HG03558 (cell line): ENCODE data around the gene MORN1.
"Not testable (repeated sequence)": the region's sequence is repeated elsewhere in the genome, so short reads cannot be mapped to it uniquely, and the experiment has no call there.

Experiments
- ATAC-seq: cut with Tn5 transposase; IDR thresholded peaks from one replicate; pipeline ENCODE4 v1.9.1; 2021; ENCODE audit warnings: moderate number of reproducible peaks; ENCODE audit not compliant: unreplicated experiment; ENCODE audit errors: extremely low read depth

MORN1 gene

DNA sequence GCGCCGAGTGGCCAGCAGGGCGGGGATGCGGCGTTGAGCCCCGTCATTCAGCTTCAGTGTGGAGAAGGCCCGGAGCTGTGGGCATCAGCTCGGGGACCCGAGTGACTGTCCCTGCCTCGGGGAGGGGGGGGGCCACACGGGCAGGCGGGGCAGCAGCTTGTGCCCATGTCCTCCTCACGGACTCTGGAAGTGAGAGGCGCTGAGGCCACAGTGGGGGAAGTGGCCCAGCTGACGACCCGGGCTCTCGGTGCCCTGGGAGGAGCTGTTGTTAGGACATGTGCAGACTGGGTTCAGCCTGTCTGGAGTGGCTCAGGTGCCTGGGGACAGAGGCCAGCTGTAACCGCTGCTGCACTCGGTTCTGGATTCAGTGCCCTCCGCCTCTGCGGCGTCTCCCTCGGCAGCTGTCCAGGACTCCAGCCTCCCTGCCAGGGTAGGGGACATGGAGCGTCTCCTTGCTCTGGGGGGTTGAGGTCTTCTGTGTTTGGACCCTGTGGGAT is 92.2 kb downstream of the MORN1 start:
- ATAC-seq = no peak

DNA sequence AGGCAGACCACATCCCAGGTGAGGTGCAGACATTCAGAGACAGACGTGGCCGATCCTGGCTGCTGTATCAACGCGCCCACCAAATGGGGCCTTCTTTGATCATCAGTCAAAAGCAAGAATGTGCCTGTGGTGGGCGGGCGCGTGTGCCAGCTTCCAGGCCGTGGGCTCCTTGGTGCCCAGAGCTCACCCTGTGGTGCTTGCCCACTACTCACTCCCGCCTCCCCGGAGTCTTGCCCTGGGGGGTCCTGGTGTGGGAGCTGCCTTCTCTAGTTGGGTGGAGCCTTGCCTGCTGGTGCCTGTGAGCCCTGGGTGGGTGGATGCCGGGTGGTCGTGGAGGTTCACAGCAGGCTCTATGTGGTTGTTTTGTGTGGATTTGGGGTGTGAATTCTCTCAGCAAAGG is 92.7 kb downstream of the MORN1 start:
- ATAC-seq = no peak

DNA sequence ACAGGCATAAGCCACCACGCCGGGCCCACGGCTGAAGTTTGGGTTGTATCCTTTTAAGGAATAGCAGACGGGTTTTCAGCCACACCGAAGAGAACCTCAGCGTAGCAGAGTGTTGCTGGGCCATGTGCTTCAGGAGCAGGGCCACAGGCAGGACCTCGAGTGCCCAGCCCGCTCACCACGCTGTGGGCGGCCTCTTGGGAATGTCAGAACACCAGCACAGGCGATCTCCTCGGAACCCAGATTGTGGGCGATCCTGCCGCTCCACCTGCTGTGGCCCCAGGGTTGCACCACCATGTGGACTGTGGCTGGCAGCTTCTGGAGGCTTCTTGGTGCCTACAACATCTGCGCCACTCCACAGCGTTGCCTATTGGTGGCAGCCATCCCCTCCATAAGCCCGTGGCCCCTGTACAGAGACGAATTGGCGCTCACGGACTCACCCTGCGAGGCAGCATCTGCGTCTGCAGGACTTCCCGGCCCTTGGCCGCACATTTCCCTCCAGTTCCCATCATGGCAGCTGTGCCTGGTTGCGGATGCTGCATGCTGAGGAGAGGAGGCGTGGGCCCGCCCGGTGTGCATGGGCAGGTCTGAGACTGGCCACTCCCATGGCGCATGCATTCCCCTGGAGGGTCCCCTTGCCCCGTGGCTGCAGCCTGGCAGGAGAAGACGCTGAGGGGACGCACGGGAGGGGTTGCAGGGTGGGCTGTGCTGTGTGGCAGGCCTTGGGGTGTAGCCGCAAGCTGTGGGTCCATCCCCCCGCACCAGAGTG is 93.9 kb downstream of the MORN1 start:
- ATAC-seq = no peak

DNA sequence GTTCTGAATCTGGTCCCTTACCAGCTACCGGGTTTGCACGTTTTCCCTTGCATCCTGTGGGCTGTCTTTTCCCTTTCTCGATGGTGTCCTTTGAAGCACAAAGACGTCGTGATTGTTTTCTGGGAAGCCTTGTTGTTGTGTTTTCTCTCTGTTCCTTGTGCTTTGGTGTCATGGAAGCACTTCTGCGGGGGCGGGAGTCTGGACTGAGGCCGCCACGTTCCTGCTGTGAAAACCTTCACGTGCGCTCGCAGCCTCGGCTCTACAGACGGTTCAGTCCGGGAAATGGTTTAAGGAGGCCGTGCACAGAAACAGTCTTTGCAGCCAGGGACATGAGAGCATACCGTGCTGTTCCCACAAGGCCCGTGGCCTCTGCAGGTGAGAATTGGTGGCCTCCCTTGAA is 94.7 kb downstream of the MORN1 start:
- ATAC-seq = no peak

GRCh38 chr1:2296211-2296610 is 95.1 kb downstream of the MORN1 start:
- ATAC-seq = not testable (repeated sequence)

GRCh38 chr1:2295526-2295925 is 95.8 kb downstream of the MORN1 start:
- ATAC-seq = no peak

DNA sequence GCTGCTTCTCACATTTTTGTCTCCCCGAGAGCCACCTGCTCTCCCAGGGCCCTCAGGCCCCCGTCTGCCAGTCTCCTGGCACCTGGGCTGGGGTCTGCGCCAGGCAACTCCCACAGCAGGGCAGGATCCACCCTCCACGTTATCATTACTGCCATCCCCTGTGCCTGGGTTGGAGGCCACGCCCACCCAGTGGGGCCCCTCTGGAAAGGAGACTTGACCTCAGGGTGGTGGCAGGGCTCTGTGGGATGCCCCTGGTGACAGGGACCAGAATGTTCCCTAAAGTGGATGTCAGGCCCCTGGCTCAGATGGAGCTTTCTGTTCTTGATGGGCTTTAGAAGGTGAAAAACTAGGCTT is 96.7 kb downstream of the MORN1 start:
- ATAC-seq = no peak

DNA sequence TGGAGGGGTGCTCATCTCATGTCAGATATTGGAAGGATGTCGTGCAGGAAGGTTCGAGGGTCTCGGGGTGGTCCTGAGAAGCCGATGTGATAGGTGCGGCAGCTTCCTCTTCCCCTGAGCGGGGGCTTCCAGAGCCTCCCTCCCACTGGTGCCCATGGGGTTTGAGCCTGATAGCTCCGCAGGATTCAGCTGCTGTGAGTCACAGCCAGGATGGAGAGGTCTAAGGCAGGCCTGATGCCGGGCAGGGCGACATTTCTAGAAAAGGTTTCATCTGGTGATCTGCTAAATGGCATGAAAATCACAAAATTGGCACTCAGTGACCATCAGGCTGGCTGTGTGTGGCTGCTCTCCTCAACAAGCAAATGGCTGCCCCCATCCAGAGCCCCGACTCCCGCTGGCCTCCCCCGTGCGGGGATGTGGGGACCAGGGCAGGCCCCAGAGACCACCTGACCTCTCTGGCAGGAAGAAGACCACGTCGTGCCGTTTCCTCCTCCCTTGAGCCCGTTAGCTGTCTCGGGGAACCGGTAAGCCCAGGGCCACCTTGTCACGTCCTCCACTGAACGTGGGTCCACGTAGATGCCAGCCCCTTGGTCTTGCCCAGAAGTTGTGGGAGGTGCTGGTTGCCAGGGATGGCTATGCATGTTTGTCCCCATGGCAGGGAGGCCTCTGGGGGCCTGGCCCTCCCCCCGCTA is 97.2 kb downstream of the MORN1 start:
- no peak for ATAC-seq

DNA sequence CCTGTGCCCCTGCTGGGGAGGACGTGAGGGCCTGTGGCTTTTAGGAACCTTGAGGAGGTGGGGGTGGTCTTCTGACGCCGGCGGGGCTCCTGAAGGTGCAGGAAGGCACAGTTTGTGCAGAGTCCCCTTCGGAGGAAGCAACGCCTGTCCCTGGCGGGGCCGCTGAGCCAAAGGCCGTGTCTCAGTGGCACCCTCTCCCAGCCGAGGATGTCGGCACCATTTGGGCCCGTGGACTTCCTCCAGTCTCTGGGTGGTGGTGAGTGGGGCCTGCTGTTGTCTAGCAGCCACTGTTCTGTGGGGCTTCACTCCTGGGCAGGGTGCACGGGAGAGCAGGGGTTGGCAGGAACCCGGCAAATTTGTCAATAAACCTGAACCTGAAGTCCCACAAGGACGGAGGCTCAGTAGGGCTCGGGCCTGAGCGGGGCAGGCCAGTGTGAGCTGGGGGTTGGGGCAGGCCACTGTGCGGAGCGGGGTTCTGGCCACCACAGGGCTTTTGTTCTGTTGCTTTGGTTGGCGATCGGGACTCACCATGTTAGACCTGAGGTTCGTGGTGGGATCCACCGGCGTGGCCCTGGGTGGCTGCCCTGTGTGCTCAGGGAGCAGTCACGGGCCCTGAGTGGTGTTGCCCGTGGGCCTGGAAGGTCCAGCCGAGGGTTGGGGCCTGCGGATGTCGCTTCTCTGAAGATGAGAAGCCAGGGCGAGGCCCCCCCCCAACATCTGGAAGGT is 98.5 kb downstream of the MORN1 start:
- ATAC-seq = no peak

DNA sequence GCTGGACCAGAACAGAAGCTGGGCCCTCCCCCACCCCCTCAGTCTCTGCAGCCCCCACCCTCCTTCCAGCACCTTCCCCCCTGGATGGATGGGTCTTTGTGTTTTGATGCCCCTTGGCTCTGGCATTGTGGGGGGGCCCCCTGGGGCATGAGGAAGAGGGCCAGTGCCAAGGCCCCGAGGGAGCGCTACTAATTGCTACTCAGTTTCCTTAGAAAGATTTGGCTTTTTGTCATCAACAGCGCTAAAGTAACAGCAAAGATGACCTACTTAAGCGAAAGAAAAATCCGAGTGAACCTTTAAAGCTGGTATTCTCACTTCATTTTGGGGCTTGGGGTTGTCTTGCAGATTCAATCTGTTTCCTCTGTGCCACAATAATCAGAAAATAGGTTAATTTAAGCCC is 99.8 kb downstream of the MORN1 start:
- no peak for ATAC-seq

DNA sequence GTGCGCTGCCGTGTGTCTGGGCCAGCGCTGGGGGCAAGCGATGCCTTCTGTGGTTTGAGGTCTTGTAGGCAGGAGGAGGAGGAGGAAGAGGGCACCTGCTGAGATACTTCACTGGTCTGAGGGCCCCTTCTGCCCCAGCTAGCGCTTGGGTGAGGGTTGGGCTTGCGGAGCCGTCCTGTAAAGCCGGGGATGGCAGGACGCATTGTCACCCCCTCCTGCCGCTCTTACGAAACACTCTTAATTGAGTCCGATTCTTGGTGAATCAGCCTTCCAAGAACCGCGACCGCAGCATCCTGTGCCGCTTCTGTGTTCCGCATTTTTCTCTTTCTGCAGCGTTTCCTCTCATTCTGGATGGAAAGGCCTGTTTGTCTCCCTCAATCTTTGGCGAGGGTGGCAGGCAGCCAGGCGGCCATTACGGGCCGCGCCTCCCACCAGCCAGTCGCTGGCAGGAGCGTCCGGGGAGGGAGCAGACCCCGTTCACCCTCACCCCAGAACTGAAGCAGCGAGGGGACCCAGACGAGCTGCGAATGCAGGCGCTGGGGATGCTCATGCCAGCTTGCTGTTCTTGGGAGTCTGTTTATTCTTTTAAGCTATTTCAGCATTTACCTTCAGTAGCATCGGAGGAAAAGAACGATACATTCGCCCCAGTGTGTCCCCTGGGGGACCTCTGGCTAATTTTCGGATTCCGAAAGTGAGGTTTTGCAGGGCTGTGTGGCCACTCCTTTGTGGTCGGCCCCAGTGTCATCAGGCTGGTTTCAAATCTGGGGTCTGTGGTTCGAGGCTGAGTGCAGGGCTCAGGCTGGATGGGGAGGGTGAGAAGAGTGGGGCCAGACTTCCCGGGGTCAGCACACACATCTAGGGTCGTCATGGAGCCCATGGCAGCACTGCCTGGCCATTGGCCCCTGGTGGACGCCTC is 100.5 kb downstream of the MORN1 start:
- ATAC-seq = no peak

DNA sequence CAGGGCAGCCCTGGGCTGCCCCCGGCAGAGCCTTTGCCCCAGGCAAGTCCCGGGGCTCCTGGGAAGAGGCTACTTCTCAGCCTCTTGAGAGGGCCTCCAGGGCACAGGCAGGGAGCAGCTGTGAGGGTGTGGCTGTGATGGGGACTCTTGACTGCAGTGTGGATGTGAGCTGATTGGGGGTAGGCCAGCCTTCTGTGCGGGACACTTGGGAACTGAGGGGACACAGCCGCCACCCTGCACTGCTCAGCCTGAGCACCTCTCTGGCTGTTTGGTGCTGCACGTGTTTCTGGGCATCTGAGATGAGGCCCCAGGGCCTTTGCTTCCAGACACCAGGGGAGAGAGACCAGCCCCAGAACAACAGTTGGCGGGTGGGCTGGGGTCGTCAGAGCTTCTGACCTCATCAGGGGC is 101.2 kb downstream of the MORN1 start:
- no peak for ATAC-seq

DNA sequence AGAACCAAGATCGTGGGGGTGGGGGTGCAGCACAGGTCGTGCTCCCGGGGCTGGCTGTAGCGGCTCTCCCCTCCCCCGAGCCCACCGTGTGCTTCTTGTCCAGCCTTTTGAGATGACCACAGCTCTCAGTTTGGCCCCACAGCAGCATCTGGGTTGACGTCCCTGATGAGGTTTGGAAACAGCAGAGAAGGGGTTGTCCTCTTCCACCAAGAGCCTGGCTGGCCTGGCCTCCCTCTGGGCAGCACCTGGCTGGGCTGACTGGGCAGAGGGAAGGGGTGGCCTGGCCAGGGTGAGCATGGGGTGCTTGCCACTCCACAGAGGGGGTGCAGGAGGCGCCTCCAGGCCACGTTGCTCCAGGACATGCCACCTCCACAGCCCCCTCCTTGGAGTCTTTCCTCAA is 101.7 kb downstream of the MORN1 start:
- ATAC-seq = no peak

DNA sequence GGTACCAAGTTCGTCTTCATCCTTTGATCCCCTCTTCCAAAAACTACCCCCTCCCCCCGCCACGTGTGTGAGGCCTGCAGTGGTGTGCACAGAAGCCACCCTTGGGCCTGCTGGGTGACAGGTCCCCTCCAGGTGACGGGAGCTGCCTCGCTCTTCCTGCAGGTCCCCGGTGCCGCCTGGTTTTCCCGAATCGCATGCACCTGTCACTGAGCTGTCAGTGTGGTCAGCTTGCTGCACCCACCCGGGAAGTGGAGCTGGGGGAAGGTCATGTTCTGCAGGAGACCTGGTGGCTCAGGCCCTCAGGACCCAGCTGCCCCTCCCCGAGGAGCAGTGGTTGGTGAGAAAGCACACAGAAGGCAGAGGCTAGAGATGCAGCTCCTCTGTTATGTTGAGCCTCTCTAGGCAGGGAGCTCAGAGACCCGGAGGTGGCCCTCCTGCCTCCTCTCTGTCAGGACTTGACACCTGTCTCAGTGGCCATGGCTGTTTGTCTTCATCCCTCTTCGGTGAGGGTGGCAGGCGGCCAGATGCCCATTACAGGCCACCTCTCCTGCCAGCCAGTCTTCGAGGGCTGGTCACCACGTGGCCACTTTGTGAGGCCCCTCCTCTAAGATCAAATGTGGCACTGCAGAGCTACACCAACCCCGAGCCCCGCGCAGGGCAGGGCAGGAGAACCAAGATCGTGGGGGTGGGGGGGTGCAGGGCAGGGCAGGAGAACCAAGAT is 102.4 kb downstream of the MORN1 start:
- ATAC-seq = no peak

- ATAC-seq = no peak
Observed at GRCh38 chr1:2288311-2288710, 103.0 kb downstream of the MORN1 start.

DNA sequence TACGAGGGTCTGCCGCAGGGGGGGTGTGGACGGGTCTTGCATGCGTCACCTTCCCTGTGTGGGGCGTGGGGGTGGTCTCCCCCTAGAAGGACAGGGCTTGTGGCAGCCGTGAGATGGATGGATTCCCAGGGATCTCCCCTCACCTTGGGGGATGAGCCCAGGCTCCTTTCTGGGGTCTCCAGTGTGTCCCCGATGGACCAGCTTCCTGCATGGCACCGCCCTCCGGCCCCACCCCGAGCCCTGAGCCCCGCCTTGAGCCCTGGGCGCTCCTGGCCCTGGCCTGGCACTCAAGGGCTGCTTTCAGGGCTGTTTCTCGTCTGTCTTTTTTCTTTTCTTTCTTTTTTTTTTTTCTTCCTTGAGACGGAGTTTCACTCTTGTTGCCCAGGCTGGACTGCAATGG is 103.7 kb downstream of the MORN1 start:
- no peak for ATAC-seq

GRCh38 chr1:2286923-2287322 is 104.4 kb downstream of the MORN1 start:
- ATAC-seq = no peak

DNA sequence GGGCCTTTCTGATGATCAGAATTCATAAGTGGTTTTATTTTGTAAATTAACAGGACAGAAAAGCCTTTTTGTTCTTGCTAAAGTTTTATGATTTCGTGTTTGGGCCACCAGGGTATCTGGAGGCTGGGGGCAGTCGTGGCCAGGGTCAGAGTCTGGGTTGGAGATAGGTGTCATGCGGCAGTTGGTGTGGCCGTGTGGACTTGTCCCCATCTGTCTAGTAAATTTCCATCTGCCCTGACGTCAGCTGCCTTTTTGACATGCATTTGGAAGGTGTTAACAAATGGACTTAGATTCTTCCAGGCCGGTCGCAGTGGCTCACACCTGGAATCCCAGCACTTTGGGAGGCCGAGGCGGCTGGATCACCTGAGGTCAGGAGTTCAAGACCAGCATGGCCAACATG is 106.4 kb downstream of the MORN1 start:
- ATAC-seq = no peak

GRCh38 chr1:2283991-2284895 is 107.1 kb downstream of the MORN1 start:
- no peak for ATAC-seq
